ENCODE data around the gene SPTBN5. TPM values are rescaled to one million over a fixed set of nuclear protein-coding genes. Genes with fewer than 3 reads are reported as not detected.

The SPTBN5 gene
- total and polyA plus RNA-seq, 10 of the 15 experiments (the other 5 are each of a cell fraction or from before 2014, with no cell fraction given): under 0.01 to 0.18 (median 0.04) TPM; not detected in 4

- DNase-seq (ENCODE audit: low read depth, low spot score) (no peak), ATAC-seq (no peak; the same call in 1 of the 3 replicates), FAIRE-seq (no peak)
- SMC1A ChIA-PET (ENCODE audit: uncharacterized antibody, unreplicated experiment): interaction anchor here (1.2 kb wide), 1 partner anchor 169 kb away, joined by 3 read pairs; no protein-coding TSS in a partner anchor
- Histone ChIP-seq H3K27me3 (replicated peaks in 1 of 2; ENCODE audit: control insufficient read depth in 2 of 2, insufficient read depth in 2 of 2, low read length in 1 of 2) (no peaks in the 10 kb centered on the region), H3K9ac (ENCODE audit: control insufficient read depth, insufficient read depth, low read length) (no peak overlapping the region), H3K4me2 (ENCODE audit: control insufficient read depth, insufficient read depth) (peak overlapping the region; percentile 28), H3K36me3 (ENCODE audit: control insufficient read depth in 2 of 2, insufficient read depth in 2 of 2, low read length in 1 of 2) (peaks cover 2 to 6% of the 10 kb centered on the region in 2 experiments; a peak in 3 of 4 replicates), H3K79me2 (ENCODE audit: control insufficient read depth, insufficient read depth, low read length) (no peaks in the 10 kb centered on the region), H3K4me3 (no peak overlapping the region; the same call in 1 of the 2 replicates), H4K20me1 (ENCODE audit: control insufficient read depth, insufficient read depth) (no peaks in the 10 kb centered on the region), H3K4me1 (ENCODE audit: control insufficient read depth, insufficient read depth, low read length) (peaks cover 15% of the 10 kb centered on the region), H2AFZ (ENCODE audit: control insufficient read depth, low read depth, low read length) (no peak overlapping the region; the same call in 1 of the 2 replicates), H3K27ac (ENCODE audit: control insufficient read depth, insufficient read depth) (no peak overlapping the region), H3K9me3 (replicated peaks; ENCODE audit: control insufficient read depth, insufficient read depth, low read length) (no peaks in the 10 kb centered on the region)
- BruUV-seq (replicated peaks): no TSS peak
- intact Hi-C loops (cut with micrococcal nuclease; ENCODE audit: unreplicated experiment) (no loop called here), in situ Hi-C loops (cut with MboI) (no loop called here)
- CTCF ChIA-PET: interaction anchor here (0.6 to 2.6 kb wide), 4 partner anchors 9 to 134 kb away, joined by 3 to 16 read pairs (median 6); no protein-coding TSS in a partner anchor
- RAD21 ChIA-PET (ENCODE audit: unreplicated experiment): interaction anchor here (1.3 kb wide), 1 partner anchor 10 kb away, joined by 6 read pairs; no protein-coding TSS in a partner anchor
- POLR2A ChIA-PET: no interaction called here
- 0 out of 2 replicates have a peak, but pooled peaks have one; percentile 12 for TF ChIP-seq MAX (IDR thresholded peaks at IDR 0.05; ENCODE audit: low read depth, low read length)
- TF ChIP-seq KDM1A (IDR thresholded peaks at IDR 0.05; ENCODE audit: borderline replicate concordance): no peak
- no peak for TF ChIP-seq ZSCAN29 (IDR thresholded peaks at IDR 0.05)
- WGBS (ENCODE audit: insufficient coverage, insufficient replicate concordance, low lambda C conversion rate, missing lambda C conversion rate): 30% methylated on average over 17 of the region's 17 CpGs
Observed at GRCh38 chr15:41894251-41894790, 468 bp upstream of the SPTBN5 start.

- no peak for ATAC-seq
- H3K4me3 ChIP-seq: no peak overlapping the region
Observed at GRCh38 chr15:41892621-41893421, 1.0 kb downstream of the SPTBN5 start.

More at GRCh38 chr15:41892621-41893421, 1.0 kb downstream of the SPTBN5 start:
- no TSS peak for BruUV-seq (replicated peaks)
- 0 out of 4 replicates have a peak, but pooled peaks cover 0 to 2% of the 10 kb centered on the region in 2 experiments for H3K36me3 ChIP-seq (ENCODE audit: control insufficient read depth in 2 of 2, insufficient read depth in 2 of 2, low read length in 1 of 2)
- ChIA-PET RAD21 (ENCODE audit: unreplicated experiment) (interaction anchor here (1.6 kb wide), 1 partner anchor 12 kb away, joined by 4 read pairs; no protein-coding TSS in a partner anchor), SMC1A (ENCODE audit: uncharacterized antibody, unreplicated experiment) (interaction anchor here (0.6 to 0.9 kb wide), 2 partner anchors 82 to 197 kb away, joined by 3 to 5 read pairs; no protein-coding TSS in a partner anchor), CTCF (interaction anchor here (2.3 kb wide), 1 partner anchor 12 kb away, joined by 8 read pairs; no protein-coding TSS in a partner anchor), POLR2A (interaction anchor here (1.2 to 1.4 kb wide), 2 partner anchors 12 to 80 kb away, joined by 3 to 4 read pairs; partner anchors contain the start of gene EHD4)
- H3K79me2 ChIP-seq (ENCODE audit: control insufficient read depth, insufficient read depth, low read length): no peaks in the 10 kb centered on the region
- no peak overlapping the region for H2AFZ ChIP-seq (ENCODE audit: control insufficient read depth, low read depth, low read length)
- intact Hi-C loops (cut with micrococcal nuclease; ENCODE audit: unreplicated experiment): no loop called here
- FAIRE-seq: no peak
- in situ Hi-C loops (cut with MboI): no loop called here
- no peak for DNase-seq (ENCODE audit: low read depth, low spot score)
- no peaks in the 10 kb centered on the region for H4K20me1 ChIP-seq (ENCODE audit: control insufficient read depth, insufficient read depth)
- no peaks in the 10 kb centered on the region for H3K9me3 ChIP-seq (replicated peaks; ENCODE audit: control insufficient read depth, insufficient read depth, low read length)
- H3K27ac ChIP-seq (ENCODE audit: control insufficient read depth, insufficient read depth): no peak overlapping the region
- no peak overlapping the region for H3K4me2 ChIP-seq (ENCODE audit: control insufficient read depth, insufficient read depth)
- no peak overlapping the region for H3K9ac ChIP-seq (ENCODE audit: control insufficient read depth, insufficient read depth, low read length)
- TF ChIP-seq RAD21 (IDR thresholded peaks at IDR 0.05; ENCODE audit: insufficient read depth, low read depth, low read length): no peak
- 83% methylated on average over 22 of the region's 22 CpGs for WGBS (ENCODE audit: insufficient coverage, insufficient replicate concordance, low lambda C conversion rate, missing lambda C conversion rate)
- no peaks in the 10 kb centered on the region for H3K27me3 ChIP-seq (replicated peaks in 1 of 2; ENCODE audit: control insufficient read depth in 2 of 2, insufficient read depth in 2 of 2, low read length in 1 of 2)
- peaks cover 19% of the 10 kb centered on the region for H3K4me1 ChIP-seq (ENCODE audit: control insufficient read depth, insufficient read depth, low read length)

Measured in GM12878 (cell line).